Measurements from ENCODE around the gene ASAP3.
"Not testable (repeated sequence)": the region's sequence is repeated elsewhere in the genome, so short reads cannot be mapped to it uniquely, and the experiment has no call there.

Gene ASAP3

GRCh38 chr1:23385119-23385621 is 98.8 kb downstream of the ASAP3 start:
- no peak overlapping the region for H3K4me3 Mint-ChIP-seq
- H3K9me3 Mint-ChIP-seq: no peaks in the 10 kb centered on the region
- H3K4me1 Mint-ChIP-seq (ENCODE audit: low read depth): no peaks in the 10 kb centered on the region
- no peak overlapping the region for H3K27ac Mint-ChIP-seq
- H3K27me3 Mint-ChIP-seq (ENCODE audit: low read depth): no peaks in the 10 kb centered on the region
- H3K36me3 Mint-ChIP-seq (ENCODE audit: low read depth): no peaks in the 10 kb centered on the region
- no peak for DNase-seq (ENCODE audit: low spot score)

DNA sequence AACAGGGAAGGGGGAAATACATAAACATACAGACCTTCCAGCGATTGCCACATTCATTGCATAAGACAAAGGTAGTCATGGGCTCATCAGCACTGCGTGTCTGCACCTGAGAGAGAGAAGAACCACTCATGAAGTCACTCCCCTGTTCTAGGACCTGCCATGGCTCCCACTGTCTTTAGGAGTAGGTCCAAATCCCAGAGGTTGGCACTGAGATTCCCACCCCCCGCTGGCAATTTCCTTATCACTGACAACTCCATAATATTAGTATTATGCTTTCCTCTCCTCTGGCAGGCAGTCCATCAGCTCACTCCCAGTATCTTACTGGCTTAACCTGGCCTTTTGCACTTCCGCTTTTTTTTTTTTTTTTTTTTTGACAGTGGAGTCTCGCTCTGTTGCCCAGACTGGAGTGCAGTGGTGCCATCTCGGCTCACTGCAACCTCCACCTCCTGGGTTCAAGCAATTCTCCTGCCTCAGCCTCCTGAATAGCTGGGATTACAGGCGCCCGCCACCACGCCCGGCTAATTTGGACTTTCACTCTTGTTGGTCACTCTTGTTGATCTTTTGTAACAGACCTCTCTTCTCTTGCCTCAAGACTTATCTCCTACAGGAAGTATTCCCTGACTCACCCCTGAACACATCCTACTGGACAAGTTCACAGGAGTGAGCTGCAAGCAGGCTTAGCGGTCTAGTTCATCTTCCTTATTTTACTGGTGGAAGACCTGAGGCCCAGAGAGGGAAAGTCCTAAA is 99.5 kb downstream of the ASAP3 start:
- Mint-ChIP-seq H3K27me3 (ENCODE audit: low read depth) (no peaks in the 10 kb centered on the region), H3K4me1 (ENCODE audit: low read depth) (no peaks in the 10 kb centered on the region), H3K4me3 (no peak overlapping the region), H3K9me3 (no peaks in the 10 kb centered on the region), H3K27ac (no peak overlapping the region), H3K36me3 (ENCODE audit: low read depth) (no peaks in the 10 kb centered on the region)
- DNase-seq (ENCODE audit: low spot score): no peak

DNA sequence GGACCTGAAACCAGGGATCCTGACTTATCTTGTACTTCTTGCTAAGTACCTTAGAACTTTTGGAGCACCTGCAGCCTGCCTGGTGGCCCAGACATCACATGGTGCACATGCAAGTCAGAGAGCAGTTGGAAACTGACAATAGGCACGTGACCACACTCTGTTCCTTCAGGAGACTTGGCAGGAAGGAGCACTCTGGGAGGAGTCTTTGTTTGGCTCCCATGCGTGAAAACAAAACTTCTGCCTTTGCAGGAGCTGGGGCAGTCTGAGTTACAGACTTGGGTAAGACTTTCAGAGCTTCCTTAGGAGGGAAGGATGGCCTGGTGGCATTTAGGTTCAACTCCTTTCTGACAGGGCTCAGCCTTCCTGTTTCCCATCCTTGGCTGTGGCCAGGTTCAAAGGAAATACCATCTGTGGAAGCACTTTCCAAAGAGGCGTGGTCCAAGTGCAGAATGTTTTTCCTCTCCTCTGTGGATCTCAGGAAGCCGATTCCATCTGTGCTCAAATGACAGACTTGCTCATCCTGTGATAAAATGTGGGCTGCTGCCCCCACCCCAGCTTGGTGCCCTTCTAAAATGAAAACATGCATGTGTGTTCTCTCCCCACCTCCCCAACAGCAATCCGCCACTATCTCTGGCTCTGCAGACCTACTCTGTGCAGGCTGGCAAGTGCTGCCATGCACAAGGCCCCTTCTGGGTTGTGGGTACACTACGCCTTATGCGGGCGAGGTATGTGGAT is 100.2 kb downstream of the ASAP3 start:
- no peaks in the 10 kb centered on the region for H3K36me3 Mint-ChIP-seq (ENCODE audit: low read depth)
- DNase-seq (ENCODE audit: low spot score): no peak
- no peak overlapping the region for H3K4me3 Mint-ChIP-seq
- no peaks in the 10 kb centered on the region for H3K4me1 Mint-ChIP-seq (ENCODE audit: low read depth)
- H3K27ac Mint-ChIP-seq: no peak overlapping the region
- H3K9me3 Mint-ChIP-seq: no peaks in the 10 kb centered on the region
- H3K27me3 Mint-ChIP-seq (ENCODE audit: low read depth): no peaks in the 10 kb centered on the region

DNA sequence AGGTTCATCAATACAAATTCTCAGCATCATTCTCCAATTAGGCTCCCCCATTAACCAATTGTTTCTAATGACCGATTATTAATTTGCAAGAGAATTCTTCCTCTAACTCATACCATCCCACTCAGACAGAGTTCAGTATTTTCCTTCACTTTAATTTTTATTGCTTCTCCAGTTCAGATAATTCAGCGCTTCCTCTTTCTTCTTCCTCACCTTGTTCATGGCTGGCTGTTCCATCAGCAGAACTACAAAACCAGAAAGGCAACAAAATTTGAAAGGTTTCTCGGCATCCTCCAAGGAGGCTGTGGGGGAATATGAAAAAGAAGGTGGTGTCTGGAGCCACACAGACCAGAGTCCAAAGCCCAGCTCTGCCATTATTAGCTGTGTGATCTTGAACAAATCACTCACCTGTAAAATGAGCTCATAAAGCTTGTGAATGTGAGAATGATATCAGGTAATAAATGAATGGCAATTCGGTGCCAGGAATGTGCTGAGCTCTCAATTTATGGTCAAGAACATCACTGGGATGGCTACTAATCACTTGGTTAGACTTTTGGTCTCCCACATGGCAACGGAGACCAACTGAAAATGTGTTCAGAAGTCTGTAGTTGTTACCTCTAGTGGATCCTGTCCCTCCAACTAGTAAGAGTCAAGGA is 102.6 kb downstream of the ASAP3 start:
- H3K27ac Mint-ChIP-seq: no peak overlapping the region

DNA sequence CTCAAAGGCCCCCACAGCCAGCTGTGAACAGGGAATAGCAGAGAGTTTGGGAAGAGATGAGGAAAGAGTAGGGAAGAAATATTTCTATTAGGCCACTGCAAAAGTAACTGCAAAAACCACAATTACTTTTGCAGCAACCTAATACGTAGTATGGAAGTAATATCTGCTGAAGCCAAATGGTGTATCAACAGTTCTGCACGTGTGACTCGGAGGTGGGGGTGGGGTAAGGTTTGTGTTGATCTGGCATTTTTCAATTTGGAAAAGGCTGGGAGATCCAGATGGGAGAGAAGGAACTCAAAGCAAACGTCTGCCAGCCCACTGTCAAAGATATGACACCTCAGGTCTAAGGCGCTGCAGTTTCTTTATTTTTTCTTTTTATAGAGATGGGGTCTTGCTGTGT is 103.3 kb downstream of the ASAP3 start:
- Mint-ChIP-seq H3K4me3 (no peak overlapping the region), H3K4me1 (ENCODE audit: low read depth) (no peaks in the 10 kb centered on the region), H3K27ac (no peak overlapping the region), H3K9me3 (no peaks in the 10 kb centered on the region), H3K36me3 (ENCODE audit: low read depth) (no peaks in the 10 kb centered on the region), H3K27me3 (ENCODE audit: low read depth) (no peaks in the 10 kb centered on the region)
- DNase-seq (ENCODE audit: low spot score): no peak

More for the DNA sequence above, 102.6 kb downstream of the ASAP3 start:
- H3K4me3 Mint-ChIP-seq: no peak overlapping the region
- H3K27me3 Mint-ChIP-seq (ENCODE audit: low read depth): no peaks in the 10 kb centered on the region
- no peaks in the 10 kb centered on the region for H3K36me3 Mint-ChIP-seq (ENCODE audit: low read depth)
- no peak for DNase-seq (ENCODE audit: low spot score)
- no peaks in the 10 kb centered on the region for H3K4me1 Mint-ChIP-seq (ENCODE audit: low read depth)
- H3K9me3 Mint-ChIP-seq: no peaks in the 10 kb centered on the region

DNA sequence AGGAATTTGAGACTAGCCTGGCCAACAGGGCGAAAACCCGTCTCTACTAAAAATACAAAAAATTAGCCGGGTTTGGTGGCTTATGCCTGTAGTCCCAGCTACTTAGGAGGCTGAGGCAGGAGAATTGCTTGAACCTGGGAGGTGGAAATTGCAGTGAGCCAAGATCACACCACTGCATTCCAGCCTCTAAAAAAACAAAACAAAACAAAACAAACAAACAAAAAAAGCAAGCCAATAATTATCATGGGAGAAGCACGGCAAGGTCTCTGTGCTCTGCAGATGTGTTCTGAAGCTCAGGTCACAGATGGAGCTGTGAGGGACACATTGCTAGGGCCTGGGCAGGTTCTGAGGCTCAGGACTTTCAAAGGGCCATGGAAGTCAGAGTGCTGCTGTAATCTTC is 103.7 kb downstream of the ASAP3 start:
- not testable (repeated sequence) for H3K36me3 Mint-ChIP-seq (ENCODE audit: low read depth); H3K4me1 Mint-ChIP-seq (ENCODE audit: low read depth); DNase-seq (ENCODE audit: low spot score); H3K4me3 Mint-ChIP-seq; H3K27me3 Mint-ChIP-seq (ENCODE audit: low read depth); H3K9me3 Mint-ChIP-seq; H3K27ac Mint-ChIP-seq
